GM04504 (cell line): ENCODE measurements around the gene PPP4R3A.
"Not testable (repeated sequence)": the region's sequence is repeated elsewhere in the genome, so short reads cannot be mapped to it uniquely, and the experiment has no call there.

Experiments
- DNase-seq: peaks from one replicate; pipeline ENCODE4 v3.0.0-alpha.2; 2012; ENCODE audit warnings: low read depth

Gene PPP4R3A

DNA sequence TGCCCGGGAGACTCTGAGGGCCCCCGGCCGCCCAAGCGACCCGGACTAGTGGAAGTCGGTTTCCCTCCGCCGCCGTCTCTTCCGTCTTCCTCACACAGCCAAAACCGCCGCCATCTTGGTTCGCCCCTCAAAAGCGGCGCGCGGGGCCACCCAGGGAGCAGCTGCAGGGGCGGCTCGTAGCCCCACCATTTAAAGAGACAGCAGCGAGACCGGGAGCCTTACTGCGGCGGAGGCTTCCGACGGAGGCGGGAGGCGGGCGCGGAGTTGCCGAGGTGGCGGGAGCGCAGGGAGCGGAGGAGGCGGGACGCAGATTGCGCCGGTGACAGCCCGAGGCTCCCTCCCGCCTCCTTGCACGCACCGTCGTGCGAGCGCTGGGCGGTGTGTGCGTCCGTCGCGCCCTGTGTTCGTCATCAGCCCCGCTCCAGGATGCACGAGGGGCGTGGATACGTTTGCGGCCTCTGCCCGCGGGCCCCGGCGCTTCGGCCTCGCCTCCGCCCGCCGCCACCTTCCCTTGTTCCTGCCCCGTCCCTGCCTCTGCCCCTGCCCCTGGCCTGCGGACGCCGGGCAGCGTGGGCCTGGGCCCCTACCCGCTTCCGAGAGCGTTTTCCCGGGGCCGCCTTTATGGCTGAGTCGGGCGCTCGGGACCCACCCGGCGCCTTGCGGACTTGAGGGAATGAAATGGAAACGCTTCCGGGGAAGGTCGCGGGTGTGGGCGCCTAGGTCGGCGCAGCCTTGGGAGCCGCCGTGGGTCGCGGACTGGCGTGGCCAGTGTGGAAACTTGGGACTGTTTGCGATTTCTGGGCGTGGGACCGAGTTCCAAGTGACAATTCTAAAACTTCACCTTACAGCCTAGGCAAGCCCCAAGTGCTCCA, at the start of gene PPP4R3A:
PPP4R3A (minus strand) TSS at position 140 of the 872 bp plus-strand sequence. CDS start 663 bp downstream, outside the sequence.
- DNase-seq = peak; percentile 96

DNA sequence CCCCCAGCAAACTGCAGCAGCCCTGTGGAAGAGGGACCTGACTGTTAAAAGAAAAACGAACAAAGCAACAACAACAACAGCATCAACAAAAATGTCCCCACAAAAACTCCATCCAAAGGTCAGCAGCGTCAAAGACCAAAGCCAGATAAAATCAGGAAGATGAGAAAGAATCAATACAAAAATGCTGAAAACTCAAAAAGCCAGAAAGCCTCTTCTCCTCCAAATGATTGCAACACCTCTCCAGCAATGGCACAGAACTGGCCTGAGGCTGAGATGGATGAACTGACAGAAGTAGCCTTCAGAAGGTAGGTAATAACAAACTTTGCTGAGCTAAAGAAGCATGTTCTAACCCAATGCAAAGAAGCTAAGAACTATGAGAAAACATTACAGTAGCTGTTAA, 45.4 kb upstream of the PPP4R3A start:
- no peak for DNase-seq

DNA sequence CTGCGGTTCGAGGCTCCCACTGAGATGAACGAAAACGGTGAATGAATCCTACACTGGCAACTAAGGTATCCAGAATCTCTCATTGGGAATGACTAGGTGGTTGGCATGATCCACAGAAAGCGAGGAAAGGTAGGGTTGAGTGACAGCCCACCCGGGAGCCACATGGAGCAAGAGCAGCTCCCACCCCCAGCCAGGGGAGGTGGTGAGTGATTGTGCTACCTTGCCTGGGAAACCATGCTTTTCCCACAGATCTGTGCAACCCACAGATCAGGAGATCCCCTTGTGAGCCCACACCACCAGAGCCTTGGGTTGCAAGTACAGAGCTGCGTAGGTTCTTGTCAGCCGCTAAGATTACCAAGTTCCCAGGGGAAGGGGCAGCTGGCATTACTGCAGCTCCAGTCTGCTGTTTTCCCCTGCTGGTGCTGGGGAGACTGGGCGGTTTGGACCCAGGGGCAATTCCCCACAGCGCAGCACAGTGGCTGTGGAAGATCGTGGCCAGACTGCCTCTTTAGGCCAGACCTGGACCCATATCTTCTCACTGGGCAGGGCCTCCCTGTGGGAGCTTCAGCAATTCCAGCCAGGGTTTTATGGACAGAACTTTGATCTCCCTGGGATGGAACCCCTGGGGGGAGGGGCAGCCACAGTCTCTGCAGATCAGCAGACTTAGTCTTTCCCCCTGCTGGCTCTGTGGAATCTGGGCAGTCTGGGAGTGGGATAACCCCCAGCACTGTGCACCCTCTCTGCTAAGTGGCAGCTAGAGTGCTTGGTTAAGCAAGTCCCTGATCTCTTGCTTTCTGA, 44.6 kb upstream of the PPP4R3A start:
- DNase-seq = no peak

DNA sequence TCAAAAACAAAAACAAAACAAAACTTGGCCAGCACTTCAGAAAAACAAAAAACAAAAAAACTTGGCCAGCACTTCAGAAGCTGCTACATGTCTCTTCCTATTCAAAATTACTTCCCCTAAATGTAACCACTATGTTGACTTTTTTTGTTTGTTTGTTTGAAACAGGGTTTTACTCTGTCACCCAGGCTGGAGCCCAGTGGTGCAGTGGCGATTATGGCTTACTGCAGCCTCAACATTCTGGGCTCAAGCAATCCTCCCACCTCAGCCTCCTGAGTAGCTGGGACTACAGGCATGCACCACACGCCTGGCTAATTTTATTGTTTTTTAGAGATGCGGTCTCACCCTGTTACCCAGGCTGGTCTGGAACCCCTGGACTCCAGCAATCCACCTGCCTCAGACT, 38.0 kb upstream of the PPP4R3A start:
- no peak for DNase-seq

DNA sequence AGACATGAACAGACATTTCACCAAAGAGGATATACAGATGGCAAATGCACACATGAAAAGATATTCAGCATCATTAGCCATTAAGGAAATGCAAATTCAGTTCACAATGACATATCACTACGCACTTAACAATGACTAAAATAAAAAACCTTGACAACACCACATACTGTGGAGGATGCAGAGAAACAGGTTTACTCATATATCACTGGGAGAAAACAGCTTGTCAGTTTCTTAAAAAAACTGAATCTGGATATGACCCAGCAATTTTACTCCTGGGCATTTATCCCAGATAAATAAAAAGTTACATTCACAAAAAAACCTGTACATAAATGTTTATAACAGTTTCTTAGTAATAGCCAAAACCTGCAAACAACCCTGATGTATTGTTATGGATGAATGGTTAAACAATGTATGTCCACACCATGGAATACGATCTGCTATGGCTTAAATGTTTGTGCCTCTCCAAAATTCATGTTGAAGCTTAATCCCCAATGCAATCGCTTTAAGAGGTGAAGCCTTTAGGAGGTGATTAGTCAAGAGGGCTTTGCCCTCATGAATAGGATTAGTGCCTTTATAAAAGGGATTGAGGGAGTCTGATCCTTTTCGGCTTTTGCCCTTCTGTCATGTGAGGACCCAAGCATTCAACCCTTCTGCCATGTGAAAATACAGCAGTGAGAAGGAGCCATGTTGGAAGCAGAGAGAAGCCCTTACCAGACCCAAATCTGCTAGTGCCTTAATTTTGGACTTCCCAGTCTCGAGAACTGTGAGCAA, 36.0 kb upstream of the PPP4R3A start:
- no peak for DNase-seq

DNA sequence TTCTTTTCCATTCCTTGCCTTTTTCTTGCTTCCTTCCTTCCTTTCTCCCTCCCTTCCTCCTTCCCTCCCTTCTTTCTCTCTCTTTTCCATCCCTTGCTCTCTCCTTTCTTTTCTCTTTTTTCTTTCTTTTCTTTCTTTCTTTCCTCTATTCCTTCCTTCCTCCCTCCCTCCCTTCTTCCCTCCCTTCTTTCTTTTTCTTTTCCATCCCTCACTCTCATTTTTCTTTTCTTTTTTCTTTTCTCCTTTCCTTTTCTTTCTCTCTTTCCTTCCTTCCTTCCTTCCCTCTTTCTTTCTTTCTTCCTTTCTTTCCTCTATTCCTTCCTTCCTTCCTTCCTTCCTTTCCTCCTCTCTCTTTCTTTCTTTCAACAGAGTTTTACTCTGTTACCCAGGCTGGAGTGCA, 35.1 kb upstream of the PPP4R3A start:
- DNase-seq = no peak

DNA sequence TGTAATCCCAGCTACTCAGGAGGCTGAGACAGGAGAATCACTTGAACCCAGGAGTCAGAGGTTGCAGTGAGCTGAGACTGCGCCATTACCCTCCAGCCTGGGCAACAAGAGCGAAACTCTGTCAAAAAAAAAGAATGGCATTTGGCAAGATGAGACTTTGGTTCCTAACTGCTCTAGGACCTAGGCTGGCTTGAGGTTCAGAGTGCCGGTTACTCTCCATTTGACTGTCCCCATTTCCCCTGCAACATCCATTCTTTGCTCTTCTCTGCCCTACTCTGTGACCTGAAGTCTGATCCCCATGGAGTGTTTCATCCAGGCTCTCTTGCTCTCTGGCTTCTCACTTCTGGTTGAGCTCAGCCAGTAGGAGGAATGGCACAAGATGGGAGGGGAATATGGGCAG, 26.2 kb upstream of the PPP4R3A start:
- no peak for DNase-seq

DNA sequence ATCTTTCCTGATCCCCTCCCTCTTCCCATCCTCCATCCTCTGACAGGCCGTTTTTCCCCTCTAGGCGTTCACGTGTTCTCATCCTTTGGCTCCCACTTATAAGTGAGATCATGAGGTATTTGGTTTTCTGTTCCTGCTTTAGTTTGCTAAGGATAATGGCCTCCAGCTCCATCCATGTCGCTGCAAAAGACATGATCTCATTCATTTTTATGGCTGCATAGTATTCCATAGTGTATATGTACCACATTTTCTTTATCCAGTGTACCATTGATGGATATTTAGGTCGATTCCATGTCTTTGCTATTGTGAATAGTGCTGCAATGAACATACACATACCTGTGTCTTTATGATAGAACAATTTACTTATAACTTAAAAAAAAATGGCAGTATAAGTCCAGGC, 23.9 kb upstream of the PPP4R3A start:
- DNase-seq = not testable (repeated sequence)

DNA sequence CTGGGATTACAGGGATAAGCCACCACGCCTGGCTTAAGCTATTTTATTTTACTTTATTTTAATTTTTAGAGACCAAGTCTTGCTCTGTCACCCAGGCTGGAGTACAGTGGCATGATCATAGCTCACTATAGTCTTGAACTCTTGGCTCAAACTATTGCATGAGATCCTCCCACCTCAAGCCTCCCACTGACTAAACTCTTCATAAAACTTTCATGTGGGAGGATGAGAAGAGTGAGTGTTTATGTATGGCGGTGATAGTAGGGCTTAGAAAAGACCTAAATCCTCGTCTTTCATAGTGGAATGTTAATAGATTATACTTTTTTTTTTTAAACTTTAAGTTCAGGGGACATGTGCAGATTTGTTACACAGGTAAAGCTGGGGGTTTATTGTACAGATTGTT, 23.5 kb upstream of the PPP4R3A start:
- DNase-seq = no peak

DNA sequence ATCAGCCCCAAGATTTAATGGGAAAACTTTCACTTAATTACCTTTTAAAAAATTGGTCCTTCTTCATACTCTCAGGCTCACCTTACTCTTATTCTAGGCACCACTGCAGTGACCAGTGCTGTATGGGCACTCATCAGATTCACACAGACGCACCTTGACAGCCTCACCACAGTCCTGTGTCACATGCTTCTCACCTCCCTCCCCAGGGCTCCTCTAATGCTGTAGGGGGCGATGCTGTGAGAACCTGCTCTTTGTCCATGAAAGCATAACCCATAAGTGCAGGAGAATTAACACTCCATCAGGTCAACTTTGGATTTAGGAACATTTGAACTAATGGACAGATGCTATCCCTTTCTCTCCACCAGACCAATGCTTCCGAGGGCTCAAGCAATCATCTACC, 13.9 kb upstream of the PPP4R3A start:
- DNase-seq = no peak

DNA sequence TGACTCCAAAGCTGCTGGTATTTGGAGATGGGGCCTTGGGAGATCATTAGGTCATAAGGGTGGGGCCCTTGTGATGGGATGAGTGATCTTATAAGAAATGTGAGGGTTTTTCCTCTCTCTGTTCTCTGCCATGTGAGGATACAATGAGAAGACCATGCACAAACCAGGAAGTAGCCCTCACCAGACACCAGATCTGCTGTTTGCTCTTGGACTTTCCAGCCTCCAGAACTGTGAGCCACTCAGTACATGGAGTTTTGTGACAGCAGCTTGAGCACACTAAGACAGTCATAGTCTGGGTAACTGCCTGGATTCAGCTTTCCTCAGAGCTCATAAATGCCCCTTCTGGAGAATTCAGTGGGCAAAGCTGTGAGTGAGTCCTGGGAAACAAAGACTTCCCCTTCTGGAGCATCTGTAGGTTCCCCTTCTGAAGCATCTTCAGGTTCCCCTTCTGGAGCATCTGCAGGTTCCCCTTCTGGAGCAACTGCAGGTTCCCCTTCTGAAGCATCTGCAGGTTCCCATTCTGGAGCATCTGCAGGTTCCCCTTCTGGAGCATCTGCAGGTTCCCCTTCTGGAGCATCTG, 11.0 kb upstream of the PPP4R3A start:
- DNase-seq = no peak

DNA sequence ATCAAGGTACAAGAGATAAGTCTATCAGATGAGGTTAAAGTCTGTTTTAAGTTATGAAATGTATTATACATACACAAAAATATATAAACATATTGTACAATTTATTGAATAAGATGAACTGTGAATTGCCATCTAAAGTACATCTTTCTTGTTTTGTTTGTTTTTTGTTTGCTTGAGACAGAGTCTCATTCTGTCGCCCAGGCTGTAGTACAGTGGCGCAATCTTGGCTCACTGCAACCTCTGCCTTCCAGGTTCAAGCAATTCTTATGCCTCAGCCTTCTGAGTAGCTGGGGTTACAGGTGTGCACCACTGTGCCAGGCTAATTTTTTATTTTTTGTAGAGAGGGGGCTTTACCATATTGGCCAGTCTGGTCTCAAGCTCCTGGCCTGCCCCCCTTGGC, 10.0 kb upstream of the PPP4R3A start:
- DNase-seq = no peak

DNA sequence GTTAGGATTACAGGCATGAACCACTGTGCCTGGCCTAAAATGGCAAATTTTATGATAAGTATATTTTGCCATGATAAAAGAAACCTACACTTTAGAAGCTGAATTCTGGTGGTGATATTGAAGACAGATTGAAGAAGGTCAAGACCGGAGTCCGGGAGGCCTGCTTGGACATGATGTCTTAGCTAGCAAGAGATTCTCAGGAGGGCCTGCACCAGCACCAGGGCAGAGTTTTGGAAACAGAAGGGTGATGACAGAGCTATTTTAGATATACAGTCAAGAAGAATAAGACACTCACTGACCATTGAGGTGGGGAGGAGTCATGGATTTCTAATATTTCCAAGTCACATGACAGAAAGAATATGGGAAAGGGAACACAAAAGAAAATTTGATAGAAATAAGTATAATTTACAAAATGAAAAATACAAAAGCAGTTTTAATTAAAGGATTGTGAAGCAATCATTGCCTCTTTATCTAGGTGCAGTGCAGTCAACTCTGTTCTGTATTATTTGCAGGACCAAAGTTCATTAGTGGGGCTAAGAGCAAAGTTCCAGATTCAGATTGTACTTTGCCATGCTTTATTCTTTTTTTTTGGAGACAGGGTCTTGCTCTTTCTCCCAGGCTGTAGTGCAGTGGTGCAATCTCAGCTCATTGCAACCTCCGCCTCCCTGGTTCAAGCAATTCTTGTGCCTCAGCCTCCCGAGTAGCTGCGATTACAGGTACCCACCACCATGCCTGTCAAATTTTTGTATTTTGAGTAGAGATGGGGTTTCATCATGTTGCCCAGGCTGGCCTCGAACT, 9.3 kb upstream of the PPP4R3A start:
- DNase-seq = no peak

DNA sequence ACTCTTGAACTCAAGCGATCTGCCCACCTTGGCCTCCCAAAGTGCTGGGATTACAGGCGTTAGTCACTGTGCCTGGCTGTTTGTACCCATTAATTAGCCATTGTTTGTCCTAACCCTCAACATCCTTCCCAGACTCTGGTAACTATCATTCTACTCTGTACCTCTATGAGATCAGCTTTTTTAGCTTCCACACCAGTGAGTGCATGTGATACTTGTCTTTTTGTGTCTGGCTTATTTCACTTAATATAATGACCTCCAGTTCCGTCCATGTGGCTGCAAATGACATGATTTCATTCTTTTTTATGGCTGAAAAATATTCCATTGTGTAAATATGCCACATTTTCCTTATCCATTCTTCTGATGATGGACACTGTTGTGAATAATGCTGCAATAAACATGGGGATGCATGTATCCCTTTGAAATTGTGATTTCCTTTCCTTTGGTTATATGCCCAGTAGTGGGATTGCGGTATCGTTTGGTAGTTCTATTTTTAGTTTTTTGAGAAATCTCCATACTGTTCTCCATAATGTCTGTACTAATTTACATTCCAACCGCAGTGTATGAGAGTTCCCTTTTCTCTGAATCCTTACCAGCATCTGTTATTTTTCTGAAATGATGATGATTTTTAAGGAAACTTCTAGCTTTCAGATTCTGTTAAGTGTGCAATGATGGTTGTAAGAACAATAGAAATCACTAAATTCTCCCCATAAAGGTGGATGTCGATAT, 6.7 kb upstream of the PPP4R3A start:
- no peak for DNase-seq

DNA sequence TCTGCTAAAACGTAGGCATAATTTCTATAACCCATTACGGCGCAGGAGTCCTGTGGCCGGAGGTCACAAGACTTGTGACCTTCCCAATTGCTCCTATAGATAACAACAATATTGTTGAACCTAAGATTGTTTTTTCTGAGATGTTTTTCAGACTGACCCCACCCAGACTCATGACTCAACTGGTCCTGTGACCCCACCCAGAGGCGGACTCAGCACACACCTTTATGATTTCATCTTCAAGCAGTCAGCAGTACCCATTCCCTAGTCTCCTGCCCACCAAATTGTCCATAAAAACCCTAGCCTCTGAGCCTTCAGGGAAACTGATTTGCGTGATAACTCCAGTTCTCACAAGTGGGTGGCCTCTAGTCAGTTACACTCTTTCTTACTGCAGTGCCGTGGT, 5.9 kb upstream of the PPP4R3A start:
- no peak for DNase-seq

DNA sequence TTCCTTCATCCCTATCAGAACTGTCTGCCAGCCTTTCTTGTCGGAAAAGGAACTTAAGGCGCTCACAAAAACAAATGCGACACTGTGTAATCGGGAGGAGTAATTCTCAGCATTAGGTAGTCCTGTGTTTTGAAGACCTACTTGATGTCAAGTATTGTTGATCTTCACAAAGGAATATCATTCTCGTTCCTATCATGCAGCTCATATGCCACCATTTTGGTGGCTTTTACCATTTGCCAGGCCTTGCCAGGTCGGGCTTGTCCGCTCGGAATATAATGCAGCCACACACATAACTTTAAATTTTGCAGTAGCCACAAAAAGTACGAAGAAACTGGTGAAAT, 903 bp upstream of the PPP4R3A start:
- DNase-seq = no peak

DNA sequence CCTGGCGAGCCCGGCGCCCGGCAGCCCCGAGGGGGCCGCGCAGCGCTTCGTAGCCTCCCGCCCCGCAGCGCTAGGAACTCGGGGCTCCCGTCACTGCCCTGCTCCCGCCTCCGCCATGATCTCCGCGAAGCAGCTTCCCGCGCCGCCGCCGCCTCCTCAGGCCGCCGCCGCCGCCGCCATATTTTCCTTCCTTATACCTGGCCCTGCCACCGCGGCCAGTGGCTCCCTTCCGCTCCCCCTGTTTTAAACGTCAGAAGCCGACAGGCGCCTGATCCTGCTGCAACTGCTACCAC, 286 bp downstream of the PPP4R3A start:
- DNase-seq = no peak

DNA sequence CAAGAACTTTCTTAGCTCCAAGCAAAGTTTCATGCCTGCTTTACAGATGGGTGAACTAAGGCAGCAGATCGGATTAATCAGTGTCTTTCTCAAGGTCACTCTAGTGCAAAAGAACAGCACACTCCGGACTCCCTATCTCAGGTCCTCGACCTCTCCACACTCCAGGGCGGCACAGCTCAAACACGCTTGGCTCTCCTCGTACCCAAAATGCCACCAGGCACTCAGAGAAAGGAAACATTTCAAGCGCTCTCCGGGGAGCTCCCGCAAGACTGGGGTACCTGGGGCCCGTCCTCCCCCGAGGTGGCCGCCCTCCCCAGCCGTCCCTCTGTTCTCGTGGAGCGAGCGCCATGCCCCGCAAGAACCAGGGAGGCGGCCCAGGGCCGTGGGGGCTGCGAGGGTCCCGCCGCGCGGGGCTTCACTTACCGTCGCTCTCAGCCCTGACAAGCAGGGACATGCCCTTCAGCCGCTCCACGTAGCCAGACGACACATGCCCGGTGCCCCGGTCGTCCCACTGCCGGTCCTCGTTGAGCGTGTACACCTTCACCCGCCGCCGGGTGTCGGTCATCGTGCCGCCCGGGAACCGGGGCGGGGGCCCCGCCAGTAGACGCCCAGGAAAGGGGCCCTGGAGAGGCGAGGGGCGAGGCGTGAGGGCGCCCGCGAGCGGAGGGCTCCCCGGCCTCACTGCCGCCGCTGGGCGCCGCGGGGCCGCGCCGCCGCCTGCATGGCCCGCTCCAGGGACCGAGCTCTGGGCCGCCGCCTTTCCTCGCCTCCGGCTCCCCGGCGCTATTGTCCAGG, 830 bp downstream of the PPP4R3A start:
- DNase-seq = no peak

DNA sequence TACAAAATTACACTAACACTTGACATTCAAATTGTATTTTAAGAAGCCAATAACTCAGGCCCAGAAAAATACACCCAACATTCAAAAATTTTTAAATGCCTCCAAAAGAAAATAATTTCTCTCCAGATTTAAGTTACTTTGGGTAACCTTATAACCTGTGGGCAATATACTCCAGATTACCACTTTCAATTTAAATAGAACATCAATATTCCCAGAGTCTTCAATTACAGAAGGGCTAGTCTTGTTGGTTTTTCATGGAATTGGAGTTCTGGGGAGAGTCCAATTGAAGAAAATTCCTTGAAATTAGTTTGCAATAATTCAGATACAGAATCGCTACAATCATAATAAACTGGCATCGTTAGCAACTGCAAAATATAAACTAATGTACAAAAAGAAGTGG, 2.0 kb downstream of the PPP4R3A start:
- no peak for DNase-seq

DNA sequence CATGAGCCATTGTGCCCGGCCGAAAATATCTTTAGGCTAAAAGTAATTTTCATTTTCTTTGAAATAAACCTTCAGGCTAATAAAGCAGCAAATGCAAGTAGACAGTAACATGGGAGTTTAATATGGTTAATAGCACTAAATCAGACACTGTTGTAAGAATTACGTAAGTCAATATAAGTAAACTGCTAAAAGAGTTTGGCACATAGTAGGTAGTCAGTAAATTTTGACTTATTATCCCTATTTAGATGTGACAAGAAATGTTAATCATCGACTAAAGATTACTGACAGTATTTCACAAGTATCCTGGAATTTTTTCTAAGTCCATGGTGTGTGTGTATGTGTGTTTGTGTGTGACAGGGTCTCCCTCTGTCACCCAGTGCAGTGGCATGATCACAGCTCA, 3.9 kb downstream of the PPP4R3A start:
- DNase-seq = no peak
